IPS DF 19.7 (cell line): Measurements from ENCODE around the gene BUB3.
"Not testable (repeated sequence)": the region's sequence is repeated elsewhere in the genome, so short reads cannot be mapped to it uniquely, and the experiment has no call there.

Experiments
- DNase-seq: peaks from one replicate; pipeline ENCODE4 v3.0.0-alpha.2; 2013; ENCODE audit warnings: low read depth, low spot score

The BUB3 gene

GRCh38 chr10:123153486-123154091, 613 bp upstream of the BUB3 start:
- DNase-seq, result no peak

GRCh38 chr10:123154711-123155505, 706 bp downstream of the BUB3 start:
- DNase-seq, result no peak

GRCh38 chr10:123156078-123156477, 1.9 kb downstream of the BUB3 start:
- no peak for DNase-seq

GRCh38 chr10:123157210-123157609, 3.0 kb downstream of the BUB3 start:
- no peak for DNase-seq

- DNase-seq, result no peak
Measured at GRCh38 chr10:123158682-123159081, 4.5 kb downstream of the BUB3 start.

- no peak for DNase-seq
Measured at GRCh38 chr10:123160311-123160980, 6.2 kb downstream of the BUB3 start.

- DNase-seq, result no peak
Measured at GRCh38 chr10:123164319-123164718, 10.1 kb downstream of the BUB3 start.

GRCh38 chr10:123165445-123166072, 11.4 kb downstream of the BUB3 start:
- DNase-seq, result no peak

- no peak for DNase-seq
Measured at GRCh38 chr10:123166618-123167017, 12.4 kb downstream of the BUB3 start.

- DNase-seq, result no peak
Measured at GRCh38 chr10:123170961-123171360, 16.8 kb downstream of the BUB3 start.

GRCh38 chr10:123171616-123172015, 17.4 kb downstream of the BUB3 start:
- DNase-seq, result not testable (repeated sequence)

- no peak for DNase-seq
Measured at GRCh38 chr10:123175389-123176387, 21.5 kb downstream of the BUB3 start.

- DNase-seq, result not testable (repeated sequence)
Measured at GRCh38 chr10:123178390-123178789, 24.2 kb downstream of the BUB3 start.

- no peak for DNase-seq
Measured at GRCh38 chr10:123180101-123181090, 26.2 kb downstream of the BUB3 start.

GRCh38 chr10:123183724-123184123, 29.5 kb downstream of the BUB3 start:
- DNase-seq, result no peak

- DNase-seq, result no peak
Measured at GRCh38 chr10:123187781-123188180, 33.6 kb downstream of the BUB3 start.

GRCh38 chr10:123191886-123192285, 37.7 kb downstream of the BUB3 start:
- DNase-seq, result no peak

GRCh38 chr10:123194056-123194455, 39.9 kb downstream of the BUB3 start:
- DNase-seq, result no peak

- DNase-seq, result no peak
Measured at GRCh38 chr10:123200531-123200930, 46.3 kb downstream of the BUB3 start.

GRCh38 chr10:123202506-123202905, 48.3 kb downstream of the BUB3 start:
- DNase-seq, result no peak
